Measurements from ENCODE around the gene STAT5A. TPM values are rescaled to one million over a fixed set of nuclear protein-coding genes. Genes with fewer than 3 reads are reported as not detected.
A peak's percentile ranks its signal among the peaks of the same experiment; 100 is the strongest.

The STAT5A gene
- total and polyA plus RNA-seq, 9 of the 15 experiments (the other 6 are each of a cell fraction or from before 2014, with no cell fraction given), result 79.9 to 415 (median 196) TPM

GRCh38 chr17:42315402-42316156 lies 27.3 kb downstream of the STAT5A start (continued):
- TF ChIP-seq REST (IDR thresholded peaks at IDR 0.05; ENCODE audit: borderline replicate concordance), result no peak
- TF ChIP-seq REST (CRISPR knock-in tag; IDR thresholded peaks at IDR 0.05; ENCODE audit: low read depth), result 0 out of 2 replicates have a peak, but pooled peaks have one; percentile 67
- 0 out of 2 replicates have a peak, but pooled peaks have one; percentile 30 for TF ChIP-seq HDAC2 (IDR thresholded peaks at IDR 0.05)
- TF ChIP-seq MECOM (CRISPR knock-in tag; IDR thresholded peaks at IDR 0.05), result 0 out of 2 replicates have a peak, but pooled peaks have one; percentile 49
- TF ChIP-seq PHF20 (IDR thresholded peaks at IDR 0.05; ENCODE audit: partially characterized antibody), result no peak
- TF ChIP-seq NFRKB (IDR thresholded peaks at IDR 0.05; ENCODE audit: low read depth), result peak; percentile 69
- TF ChIP-seq BRD9 (IDR thresholded peaks at IDR 0.05; ENCODE audit: low read depth, partially characterized antibody), result peak; percentile 52
- TF ChIP-seq PRDM10 (IDR thresholded peaks at IDR 0.05; ENCODE audit: partially characterized antibody), result no peak
- peak; percentile 35; the same call in 1 of the 2 replicates for TF ChIP-seq SMARCA4 (IDR thresholded peaks at IDR 0.05)
- no peak for TF ChIP-seq POLR3A (IDR thresholded peaks at IDR 0.05; ENCODE audit: borderline replicate concordance, extremely low read depth, insufficient read depth, insufficient read length)
- TF ChIP-seq EP300 (IDR thresholded peaks at IDR 0.05; ENCODE audit: low read length), result peak; percentile 90
- TF ChIP-seq KLF16 (IDR thresholded peaks at IDR 0.05), result peak; percentile 58; the same call in 1 of the 2 replicates
- TF ChIP-seq HOMEZ (CRISPR knock-in tag; IDR thresholded peaks at IDR 0.05), result 0 out of 2 replicates have a peak, but pooled peaks have one; percentile 25
- no peak for TF ChIP-seq RBM39 (optimal IDR thresholded peaks at IDR 0.05; ENCODE audit: low read depth, low read length)
- TF ChIP-seq BHLHE40 (IDR thresholded peaks at IDR 0.05; ENCODE audit: low read length), result 0 out of 2 replicates have a peak, but pooled peaks have one; percentile 8

Data from K562 (cell line).